LNCAP (cell line): ENCODE measurements around the gene SESN2.

Experiments used
- CTCF ChIP-seq: fragments of 450-650 bp; IDR thresholded peaks from 2 replicates; pipeline ENCODE4 v1.5.1; 2017; ENCODE audit warnings: mild to moderate bottlenecking

The SESN2 gene

GRCh38 chr1:28281608-28282425 is 22.5 kb downstream of the SESN2 start:
- no peak for TF ChIP-seq CTCF

- no peak for TF ChIP-seq CTCF
Measured at GRCh38 chr1:28282426-28283407, 23.4 kb downstream of the SESN2 start.

- TF ChIP-seq CTCF = no peak
Measured at GRCh38 chr1:28286111-28286510, 26.8 kb downstream of the SESN2 start.

GRCh38 chr1:28288487-28288886 is 29.2 kb downstream of the SESN2 start:
- TF ChIP-seq CTCF = no peak

- TF ChIP-seq CTCF = no peak
Measured at GRCh38 chr1:28290851-28291250, 31.5 kb downstream of the SESN2 start.

GRCh38 chr1:28291711-28292110 is 32.4 kb downstream of the SESN2 start:
- no peak for TF ChIP-seq CTCF

- no peak for TF ChIP-seq CTCF
Measured at GRCh38 chr1:28295936-28296335, 36.6 kb downstream of the SESN2 start.
